ENCODE measurements around the gene CCDC183.
A peak's percentile ranks its signal among the peaks of the same experiment; 100 is the strongest.

CCDC183 gene

GRCh38 chr9:136845465-136846260 is 49.5 kb downstream of the CCDC183 start:
- Mint-ChIP-seq H3K4me1 (ENCODE audit: low read depth) (peaks cover 32% of the 10 kb centered on the region), H3K9me3 (no peaks in the 10 kb centered on the region), H3K27me3 (peaks cover 32% of the 10 kb centered on the region), H3K36me3 (ENCODE audit: low read depth) (peaks cover 15% of the 10 kb centered on the region), H3K4me3 (no peak overlapping the region), H3K27ac (peak overlapping the region; percentile 11)
- no peak for DNase-seq

GRCh38 chr9:136846376-136847087 is 50.4 kb downstream of the CCDC183 start:
- H3K36me3 Mint-ChIP-seq (ENCODE audit: low read depth), result peaks cover 22% of the 10 kb centered on the region

GRCh38 chr9:136847088-136847825 is 51.1 kb downstream of the CCDC183 start:
- Mint-ChIP-seq H3K4me1 (ENCODE audit: low read depth) (peaks cover 28% of the 10 kb centered on the region), H3K27me3 (peaks cover 32% of the 10 kb centered on the region), H3K36me3 (ENCODE audit: low read depth) (peaks cover 25% of the 10 kb centered on the region), H3K4me3 (peak overlapping the region; percentile 92), H3K27ac (peak overlapping the region; percentile 81), H3K9me3 (no peaks in the 10 kb centered on the region)
- DNase-seq, result no peak

More at GRCh38 chr9:136846376-136847087, 50.4 kb downstream of the CCDC183 start:
- DNase-seq, result no peak
- peaks cover 32% of the 10 kb centered on the region for H3K4me1 Mint-ChIP-seq (ENCODE audit: low read depth)
- no peaks in the 10 kb centered on the region for H3K9me3 Mint-ChIP-seq
- peaks cover 32% of the 10 kb centered on the region for H3K27me3 Mint-ChIP-seq
- peak overlapping the region; percentile 71 for H3K27ac Mint-ChIP-seq
- peak overlapping the region; percentile 38 for H3K4me3 Mint-ChIP-seq

GRCh38 chr9:136847826-136848392 is 51.8 kb downstream of the CCDC183 start:
- peak overlapping the region; percentile 92 for H3K4me3 Mint-ChIP-seq
- peak overlapping the region; percentile 81 for H3K27ac Mint-ChIP-seq
- peaks cover 26% of the 10 kb centered on the region for H3K36me3 Mint-ChIP-seq (ENCODE audit: low read depth)
- H3K27me3 Mint-ChIP-seq, result peaks cover 32% of the 10 kb centered on the region
- peaks cover 26% of the 10 kb centered on the region for H3K4me1 Mint-ChIP-seq (ENCODE audit: low read depth)
- H3K9me3 Mint-ChIP-seq, result no peaks in the 10 kb centered on the region
- peak; percentile 86 for DNase-seq

GRCh38 chr9:136848393-136849037 is 52.4 kb downstream of the CCDC183 start:
- peak overlapping the region; percentile 92 for H3K4me3 Mint-ChIP-seq
- H3K9me3 Mint-ChIP-seq, result no peaks in the 10 kb centered on the region
- H3K27ac Mint-ChIP-seq, result peak overlapping the region; percentile 80
- DNase-seq, result peak; percentile 66
- peaks cover 26% of the 10 kb centered on the region for H3K36me3 Mint-ChIP-seq (ENCODE audit: low read depth)
- H3K27me3 Mint-ChIP-seq, result peaks cover 30% of the 10 kb centered on the region
- peaks cover 22% of the 10 kb centered on the region for H3K4me1 Mint-ChIP-seq (ENCODE audit: low read depth)

GRCh38 chr9:136849038-136849959 is 53.2 kb downstream of the CCDC183 start, which contains the start of gene PHPT1:
TSS of gene PHPT1 (plus strand) at chr9:136849409. CDS start at chr9:136849431, 22 bp downstream.
- peaks cover 26% of the 10 kb centered on the region for H3K27me3 Mint-ChIP-seq
- H3K9me3 Mint-ChIP-seq, result no peaks in the 10 kb centered on the region
- peaks cover 26% of the 10 kb centered on the region for H3K36me3 Mint-ChIP-seq (ENCODE audit: low read depth)
- H3K27ac Mint-ChIP-seq, result peak within 1 kb of the TSS; percentile 97
- peaks cover 20% of the 10 kb centered on the region for H3K4me1 Mint-ChIP-seq (ENCODE audit: low read depth)
- peak within 1 kb of the TSS; percentile 92 for H3K4me3 Mint-ChIP-seq
- peak; percentile 98 for DNase-seq

- Mint-ChIP-seq H3K9me3 (no peaks in the 10 kb centered on the region), H3K27me3 (peaks cover 23% of the 10 kb centered on the region), H3K4me1 (ENCODE audit: low read depth) (peaks cover 19% of the 10 kb centered on the region), H3K36me3 (ENCODE audit: low read depth) (peaks cover 26% of the 10 kb centered on the region), H3K4me3 (peak overlapping the region; percentile 92), H3K27ac (peak overlapping the region; percentile 74)
- DNase-seq, result no peak
These were observed 54.1 kb downstream of the CCDC183 start for GRCh38 chr9:136849960-136850865.

- H3K27ac Mint-ChIP-seq, result no peak overlapping the region
- peaks cover 18% of the 10 kb centered on the region for H3K4me1 Mint-ChIP-seq (ENCODE audit: low read depth)
- peaks cover 16% of the 10 kb centered on the region for H3K27me3 Mint-ChIP-seq
- no peaks in the 10 kb centered on the region for H3K9me3 Mint-ChIP-seq
- H3K36me3 Mint-ChIP-seq (ENCODE audit: low read depth), result peaks cover 26% of the 10 kb centered on the region
- DNase-seq, result no peak
- H3K4me3 Mint-ChIP-seq, result no peak overlapping the region
These were observed 55.0 kb downstream of the CCDC183 start for GRCh38 chr9:136850866-136851775.

GRCh38 chr9:136851941-136852663 is 56.0 kb downstream of the CCDC183 start, which contains the start of gene MAMDC4:
TSS of gene MAMDC4 (plus strand) at chr9:136852346. CDS start at chr9:136852417, 71 bp downstream.
- no peak within 1 kb of the TSS for H3K27ac Mint-ChIP-seq
- DNase-seq, result no peak
- no peak within 1 kb of the TSS for H3K4me3 Mint-ChIP-seq
- H3K9me3 Mint-ChIP-seq, result no peaks in the 10 kb centered on the region
- peaks cover 26% of the 10 kb centered on the region for H3K36me3 Mint-ChIP-seq (ENCODE audit: low read depth)
- peaks cover 13% of the 10 kb centered on the region for H3K4me1 Mint-ChIP-seq (ENCODE audit: low read depth)
- peaks cover 9% of the 10 kb centered on the region for H3K27me3 Mint-ChIP-seq

GRCh38 chr9:136852664-136853595 is 56.8 kb downstream of the CCDC183 start:
- Mint-ChIP-seq H3K4me1 (ENCODE audit: low read depth) (peaks cover 8% of the 10 kb centered on the region), H3K27me3 (peaks cover 2% of the 10 kb centered on the region), H3K36me3 (ENCODE audit: low read depth) (peaks cover 25% of the 10 kb centered on the region), H3K9me3 (no peaks in the 10 kb centered on the region), H3K4me3 (no peak overlapping the region), H3K27ac (no peak overlapping the region)
- DNase-seq, result no peak

Data from activated T-cell treated with anti-CD3 and anti-CD28 coated beads, Interleukin-2, amount 50 U/mL, for 24 hours (primary cell).